ENCODE data around the gene SLCO3A1.

Gene SLCO3A1

DNA sequence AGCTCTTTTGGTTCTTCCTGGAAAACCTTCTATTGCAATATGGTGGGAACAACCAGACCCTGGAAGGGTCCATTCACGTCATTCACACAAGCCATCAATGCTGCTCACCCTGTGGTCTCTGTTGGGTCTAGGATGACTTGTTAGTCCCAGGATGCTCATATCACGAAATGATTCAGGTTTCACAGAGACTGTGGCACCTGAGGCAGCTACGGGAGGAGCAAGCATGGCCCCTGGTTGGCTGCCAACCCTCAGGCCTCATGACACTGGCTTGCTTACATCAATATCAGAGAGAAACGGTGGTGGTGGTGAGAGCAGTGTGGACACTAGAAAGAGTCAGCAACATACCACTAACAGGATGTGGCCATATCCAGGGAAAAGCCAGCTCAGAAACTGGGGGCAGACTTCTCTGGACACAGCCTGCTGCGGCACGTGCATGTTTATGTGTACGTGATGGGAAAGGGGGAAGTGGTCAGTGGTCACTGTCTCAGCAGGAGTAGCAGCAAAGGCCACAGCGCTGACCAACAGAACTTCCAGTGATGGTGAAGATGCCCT lies 331.2 kb downstream of the SLCO3A1 start:
- POLR2A ChIA-PET (ENCODE audit: low non-redundant PET), result no interaction called here
- TF ChIP-seq, protein P1, sequence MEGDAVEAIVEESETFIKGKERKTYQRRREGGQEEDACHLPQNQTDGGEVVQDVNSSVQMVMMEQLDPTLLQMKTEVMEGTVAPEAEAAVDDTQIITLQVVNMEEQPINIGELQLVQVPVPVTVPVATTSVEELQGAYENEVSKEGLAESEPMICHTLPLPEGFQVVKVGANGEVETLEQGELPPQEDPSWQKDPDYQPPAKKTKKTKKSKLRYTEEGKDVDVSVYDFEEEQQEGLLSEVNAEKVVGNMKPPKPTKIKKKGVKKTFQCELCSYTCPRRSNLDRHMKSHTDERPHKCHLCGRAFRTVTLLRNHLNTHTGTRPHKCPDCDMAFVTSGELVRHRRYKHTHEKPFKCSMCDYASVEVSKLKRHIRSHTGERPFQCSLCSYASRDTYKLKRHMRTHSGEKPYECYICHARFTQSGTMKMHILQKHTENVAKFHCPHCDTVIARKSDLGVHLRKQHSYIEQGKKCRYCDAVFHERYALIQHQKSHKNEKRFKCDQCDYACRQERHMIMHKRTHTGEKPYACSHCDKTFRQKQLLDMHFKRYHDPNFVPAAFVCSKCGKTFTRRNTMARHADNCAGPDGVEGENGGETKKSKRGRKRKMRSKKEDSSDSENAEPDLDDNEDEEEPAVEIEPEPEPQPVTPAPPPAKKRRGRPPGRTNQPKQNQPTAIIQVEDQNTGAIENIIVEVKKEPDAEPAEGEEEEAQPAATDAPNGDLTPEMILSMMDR (conservative IDR thresholded peaks at IDR 0.05; ENCODE audit: low read depth), result no peak
- H3K27ac ChIP-seq, result no peak overlapping the region
- no peak for DNase-seq (ENCODE audit: low spot score)
- CTCF ChIA-PET, result no interaction called here

DNA sequence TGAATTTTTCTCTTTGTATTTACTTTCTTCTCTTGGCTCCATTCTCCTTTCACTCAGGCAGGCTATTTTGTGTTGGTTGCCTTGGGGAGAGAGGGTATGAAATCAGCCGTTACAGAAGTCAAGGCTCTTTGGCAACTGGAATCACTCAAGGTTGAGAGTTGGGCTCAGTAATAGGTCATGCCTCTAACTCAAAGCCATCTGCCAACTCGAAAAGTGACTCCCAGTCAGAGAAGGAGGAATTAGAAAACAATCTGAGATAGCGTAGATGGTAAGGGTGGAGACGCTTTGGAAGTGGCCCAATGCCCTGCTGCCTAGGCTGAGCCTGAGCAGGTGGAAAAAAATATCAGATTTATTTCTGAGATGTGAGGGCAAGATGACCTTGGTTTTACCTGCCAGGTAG lies 334.5 kb downstream of the SLCO3A1 start:
- H3K27ac ChIP-seq, result no peak overlapping the region
- no peak for DNase-seq (ENCODE audit: low spot score)
- TF ChIP-seq, protein P1 (conservative IDR thresholded peaks at IDR 0.05; ENCODE audit: low read depth), result no peak
- ChIA-PET POLR2A (ENCODE audit: low non-redundant PET) (no interaction called here), CTCF (interaction anchor here (0.7 kb wide), 1 partner anchor 42 kb away, joined by 3 read pairs; no protein-coding TSS in a partner anchor)

DNA sequence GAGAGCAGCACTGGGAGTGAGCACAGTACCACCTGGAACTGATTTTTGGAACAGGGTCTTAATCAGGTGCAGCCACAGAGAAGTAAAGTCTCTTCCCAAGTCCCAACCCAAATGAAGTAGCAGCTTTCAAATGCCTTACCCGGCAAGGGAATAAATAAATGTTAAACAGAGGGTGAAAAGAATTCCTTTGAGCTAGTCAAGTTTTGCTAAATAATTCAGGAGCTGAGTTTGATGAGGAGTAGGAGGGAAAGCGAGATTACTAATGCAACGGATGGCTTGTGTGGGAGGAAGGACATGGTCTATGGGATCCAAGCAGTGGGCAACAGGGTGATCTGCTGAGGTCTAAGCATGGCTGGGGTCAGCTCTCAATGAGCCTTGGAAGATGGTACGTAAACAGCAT lies 335.7 kb downstream of the SLCO3A1 start:
- no peak overlapping the region for H3K27ac ChIP-seq
- ChIA-PET POLR2A (ENCODE audit: low non-redundant PET) (no interaction called here), CTCF (no interaction called here)
- TF ChIP-seq, protein P1 (conservative IDR thresholded peaks at IDR 0.05; ENCODE audit: low read depth), result no peak
- no peak for DNase-seq (ENCODE audit: low spot score)

DNA sequence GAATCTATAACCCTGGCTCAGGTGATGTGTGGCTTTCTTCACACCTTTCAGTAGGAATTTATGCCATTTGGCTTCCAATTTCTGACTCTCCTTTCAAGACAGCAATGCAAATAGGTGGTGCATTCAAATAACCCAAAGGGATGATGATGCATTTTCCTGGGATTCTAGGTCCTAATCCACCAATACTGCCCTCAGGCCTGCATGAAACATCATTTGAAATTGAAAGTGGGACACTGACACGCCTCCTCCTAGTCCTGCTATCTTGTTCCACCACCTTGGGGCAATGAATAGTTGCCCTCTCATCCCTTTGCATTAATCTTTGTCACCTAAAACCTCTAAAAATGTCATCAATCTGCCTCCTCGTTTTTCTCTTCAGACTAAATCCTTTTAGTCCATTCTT lies 341.7 kb downstream of the SLCO3A1 start:
- DNase-seq (ENCODE audit: low spot score), result no peak
- TF ChIP-seq, protein P1 (conservative IDR thresholded peaks at IDR 0.05; ENCODE audit: low read depth), result no peak
- ChIA-PET POLR2A (ENCODE audit: low non-redundant PET) (no interaction called here), CTCF (interaction anchor here (0.8 kb wide), 1 partner anchor 52 kb away, joined by 3 read pairs; no protein-coding TSS in a partner anchor)
- no peak overlapping the region for H3K27ac ChIP-seq

DNA sequence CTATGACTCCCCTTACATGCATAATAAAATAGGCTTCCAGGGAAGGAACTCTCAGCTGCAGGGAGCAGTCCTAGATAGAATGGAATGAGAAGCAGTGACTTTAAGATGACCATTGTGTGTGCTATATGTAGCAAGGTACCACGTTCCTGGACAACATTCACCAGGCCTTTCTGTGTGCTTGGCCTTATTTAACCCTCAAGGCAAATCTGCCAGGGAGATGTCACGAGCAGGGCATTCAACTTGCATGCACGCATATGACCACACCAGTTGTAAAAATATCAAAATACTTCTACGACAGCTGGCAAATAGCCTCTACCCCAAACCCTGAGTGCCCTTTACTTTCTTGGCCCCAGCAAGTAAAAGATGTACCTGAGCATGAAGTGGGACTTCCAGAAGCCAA lies 342.8 kb downstream of the SLCO3A1 start:
- CTCF ChIA-PET, result no interaction called here
- no peak overlapping the region for H3K27ac ChIP-seq
- POLR2A ChIA-PET (ENCODE audit: low non-redundant PET), result no interaction called here
- no peak for DNase-seq (ENCODE audit: low spot score)
- TF ChIP-seq, protein P1 (conservative IDR thresholded peaks at IDR 0.05; ENCODE audit: low read depth), result no peak

DNA sequence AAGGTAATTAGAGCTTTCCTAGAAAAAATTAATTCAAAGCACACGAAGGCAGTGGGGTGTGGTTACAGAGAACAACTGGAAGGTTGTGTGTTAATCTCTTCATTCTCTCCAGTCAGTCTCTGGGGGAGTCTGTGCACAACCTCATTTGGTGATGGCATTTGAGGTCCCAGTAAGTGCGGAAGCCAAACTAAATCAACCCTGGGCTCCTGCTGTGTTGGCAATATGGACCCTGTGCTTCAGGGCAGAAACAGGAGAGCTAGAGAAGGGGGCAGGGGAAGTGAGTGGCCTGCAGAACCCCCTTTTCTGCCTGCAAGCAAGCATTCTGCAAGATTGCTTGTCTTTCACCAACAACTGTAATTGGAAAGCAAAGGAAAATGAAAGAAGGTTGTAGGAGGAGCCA lies 344.2 kb downstream of the SLCO3A1 start:
- CTCF ChIA-PET, result no interaction called here

More for the DNA sequence above, 344.2 kb downstream of the SLCO3A1 start:
- POLR2A ChIA-PET (ENCODE audit: low non-redundant PET), result no interaction called here
- TF ChIP-seq, protein P1 (conservative IDR thresholded peaks at IDR 0.05; ENCODE audit: low read depth), result no peak
- H3K27ac ChIP-seq, result no peak overlapping the region
- DNase-seq (ENCODE audit: low spot score), result no peak
